ENCODE data around the gene CHAF1B. TPM values are rescaled to one million over a fixed set of nuclear protein-coding genes. Genes with fewer than 3 reads are reported as not detected.

Gene CHAF1B
- total RNA-seq, 2 donors from 2014 or later = 4.2 to 4.9 TPM

DNA sequence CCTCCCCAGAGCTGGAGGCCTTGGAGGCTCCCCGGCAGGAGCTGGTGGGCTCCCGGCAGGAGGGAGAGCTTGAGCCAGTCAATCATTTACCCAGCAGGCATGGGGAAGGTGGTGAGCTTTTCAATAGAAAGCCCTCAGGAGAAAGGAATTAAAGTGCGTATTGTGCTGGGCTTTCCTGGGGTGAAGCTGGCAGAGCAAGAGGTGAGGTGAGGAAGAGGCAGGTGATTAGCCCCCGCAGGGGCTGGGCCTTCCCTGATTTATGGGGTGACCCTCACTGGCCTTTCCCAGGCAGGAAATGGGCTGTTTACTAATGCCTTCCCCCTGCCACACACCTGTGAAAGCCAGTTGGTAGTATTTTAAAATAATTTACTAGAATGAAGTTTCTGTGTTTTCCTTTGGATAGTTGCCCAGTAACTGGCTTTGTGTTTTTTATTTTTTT, 68.9 kb downstream of the CHAF1B start:
- H3K27ac ChIP-seq = no peak overlapping the region
- DNase-seq (ENCODE audit: low spot score) = no peak
- H3K36me3 ChIP-seq = no peaks in the 10 kb centered on the region
- no peaks in the 10 kb centered on the region for H3K27me3 ChIP-seq (replicated peaks; ENCODE audit: insufficient read depth)
- 8% methylated on average over 4 of the region's 4 CpGs for WGBS
- intact Hi-C loops (cut with DNase I) = no loop called here
- TF ChIP-seq, protein P1, sequence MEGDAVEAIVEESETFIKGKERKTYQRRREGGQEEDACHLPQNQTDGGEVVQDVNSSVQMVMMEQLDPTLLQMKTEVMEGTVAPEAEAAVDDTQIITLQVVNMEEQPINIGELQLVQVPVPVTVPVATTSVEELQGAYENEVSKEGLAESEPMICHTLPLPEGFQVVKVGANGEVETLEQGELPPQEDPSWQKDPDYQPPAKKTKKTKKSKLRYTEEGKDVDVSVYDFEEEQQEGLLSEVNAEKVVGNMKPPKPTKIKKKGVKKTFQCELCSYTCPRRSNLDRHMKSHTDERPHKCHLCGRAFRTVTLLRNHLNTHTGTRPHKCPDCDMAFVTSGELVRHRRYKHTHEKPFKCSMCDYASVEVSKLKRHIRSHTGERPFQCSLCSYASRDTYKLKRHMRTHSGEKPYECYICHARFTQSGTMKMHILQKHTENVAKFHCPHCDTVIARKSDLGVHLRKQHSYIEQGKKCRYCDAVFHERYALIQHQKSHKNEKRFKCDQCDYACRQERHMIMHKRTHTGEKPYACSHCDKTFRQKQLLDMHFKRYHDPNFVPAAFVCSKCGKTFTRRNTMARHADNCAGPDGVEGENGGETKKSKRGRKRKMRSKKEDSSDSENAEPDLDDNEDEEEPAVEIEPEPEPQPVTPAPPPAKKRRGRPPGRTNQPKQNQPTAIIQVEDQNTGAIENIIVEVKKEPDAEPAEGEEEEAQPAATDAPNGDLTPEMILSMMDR (IDR thresholded peaks at IDR 0.05) = no peak
- no peak overlapping the region for H3K4me3 ChIP-seq
- no peaks in the 10 kb centered on the region for H3K4me1 ChIP-seq (replicated peaks)
- H3K9me3 ChIP-seq = no peaks in the 10 kb centered on the region

DNA sequence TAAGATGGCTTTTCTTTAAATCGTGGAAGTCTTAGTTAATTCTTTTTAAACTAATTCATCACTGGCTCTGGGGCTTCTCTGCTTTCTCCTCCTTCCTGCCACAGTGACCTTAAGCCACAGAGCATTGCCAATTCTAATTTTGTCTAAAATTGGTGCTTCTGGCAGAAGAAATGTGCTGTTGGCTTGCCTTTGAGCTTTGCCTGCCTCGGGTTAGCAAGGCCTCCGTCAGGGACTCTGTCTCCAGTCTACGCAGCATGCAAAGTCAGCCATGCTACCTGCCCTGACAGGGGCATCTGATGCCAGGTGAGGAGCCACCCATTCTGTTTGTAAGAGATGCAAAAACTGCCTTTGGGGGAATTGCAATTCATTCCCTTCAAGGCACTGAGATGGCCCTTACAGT, 69.5 kb downstream of the CHAF1B start:
- Histone ChIP-seq H3K27ac (no peak overlapping the region), H3K4me1 (replicated peaks) (no peaks in the 10 kb centered on the region), H3K9me3 (no peaks in the 10 kb centered on the region), H3K36me3 (no peaks in the 10 kb centered on the region), H3K4me3 (no peak overlapping the region), H3K27me3 (replicated peaks; ENCODE audit: insufficient read depth) (no peaks in the 10 kb centered on the region)
- TF ChIP-seq, protein P1 (IDR thresholded peaks at IDR 0.05) = no peak
- TF ChIP-seq POLR2A (IDR thresholded peaks at IDR 0.05) (no peak), POLR2AphosphoS5 (IDR thresholded peaks at IDR 0.05) (no peak)
- no peak for DNase-seq (ENCODE audit: low spot score)
- intact Hi-C loops (cut with DNase I) = no loop called here
- 55% methylated on average over 4 of the region's 4 CpGs for WGBS

DNA sequence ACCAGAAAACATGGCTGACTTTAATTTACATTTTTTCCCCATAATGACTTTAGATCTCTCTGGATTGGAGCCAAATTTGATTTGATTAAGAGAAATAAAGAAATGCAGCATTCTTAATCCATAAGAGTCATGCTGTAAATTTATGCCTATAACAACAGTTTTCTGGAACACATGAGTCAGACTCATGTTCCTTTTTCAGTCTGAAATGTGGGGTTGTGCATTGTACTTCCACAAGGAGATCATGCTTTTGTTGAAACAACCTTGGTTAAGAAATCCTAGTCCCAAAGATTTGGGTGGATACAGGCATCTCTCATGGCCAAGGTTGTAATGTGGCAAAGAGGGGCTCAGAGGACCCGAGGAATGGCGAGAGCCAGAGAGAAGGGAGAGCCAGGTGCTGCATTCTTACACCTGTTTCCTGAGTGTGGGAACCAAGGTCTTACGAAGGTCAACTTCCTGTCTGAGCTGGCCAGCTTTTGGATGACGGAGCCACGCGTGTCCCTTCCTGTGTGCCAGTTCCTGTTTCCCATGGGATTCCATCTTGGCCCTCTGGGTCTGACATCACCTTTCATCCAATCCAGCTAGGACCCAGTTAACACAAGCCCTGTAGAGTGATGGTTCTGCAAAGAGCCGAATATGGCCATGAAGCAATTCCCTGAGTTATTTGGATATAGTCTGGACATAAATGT, 71.7 kb downstream of the CHAF1B start:
- H3K9me3 ChIP-seq = no peaks in the 10 kb centered on the region
- intact Hi-C loops (cut with DNase I) = no loop called here
- no peak overlapping the region for H3K4me3 ChIP-seq
- no peaks in the 10 kb centered on the region for H3K36me3 ChIP-seq
- no peak overlapping the region for H3K27ac ChIP-seq
- H3K4me1 ChIP-seq (replicated peaks) = no peaks in the 10 kb centered on the region
- DNase-seq (ENCODE audit: low spot score) = no peak
- TF ChIP-seq, protein P1 (IDR thresholded peaks at IDR 0.05) = no peak
- TF ChIP-seq POLR2A (IDR thresholded peaks at IDR 0.05) (no peak), POLR2AphosphoS5 (IDR thresholded peaks at IDR 0.05) (no peak)
- WGBS = 87% methylated on average over 7 of the region's 7 CpGs
- no peaks in the 10 kb centered on the region for H3K27me3 ChIP-seq (replicated peaks; ENCODE audit: insufficient read depth)

DNA sequence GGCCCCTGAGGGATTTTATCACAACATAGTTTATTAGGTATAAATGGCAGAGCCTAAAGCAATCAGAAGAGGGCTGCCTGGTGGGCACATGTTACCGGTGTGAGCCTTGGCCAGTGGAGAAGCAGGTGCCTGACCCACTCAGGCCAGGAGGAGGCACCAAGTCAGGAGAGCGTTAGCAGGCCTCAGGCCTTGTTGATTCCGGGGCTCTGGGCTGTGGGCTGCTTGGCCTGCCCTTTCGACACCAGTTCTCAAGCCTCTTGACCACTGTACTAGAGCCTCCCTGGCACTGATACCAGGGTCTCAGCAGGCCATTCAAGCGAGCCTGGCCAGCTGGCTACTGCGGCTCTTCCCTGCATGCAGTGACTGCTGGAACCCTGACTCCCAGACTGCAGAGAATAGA, 73.9 kb downstream of the CHAF1B start:
- no peaks in the 10 kb centered on the region for H3K4me1 ChIP-seq (replicated peaks)
- intact Hi-C loops (cut with DNase I) = no loop called here
- no peaks in the 10 kb centered on the region for H3K36me3 ChIP-seq
- WGBS = 94% methylated on average over 6 of the region's 6 CpGs
- DNase-seq (ENCODE audit: low spot score) = no peak
- H3K27ac ChIP-seq = no peak overlapping the region
- H3K27me3 ChIP-seq (replicated peaks; ENCODE audit: insufficient read depth) = no peaks in the 10 kb centered on the region
- H3K9me3 ChIP-seq = no peaks in the 10 kb centered on the region
- no peak overlapping the region for H3K4me3 ChIP-seq
- TF ChIP-seq, protein P1 (IDR thresholded peaks at IDR 0.05) = no peak
- TF ChIP-seq POLR2AphosphoS5 (IDR thresholded peaks at IDR 0.05) = no peak
- TF ChIP-seq POLR2A (IDR thresholded peaks at IDR 0.05) = no peak

DNA sequence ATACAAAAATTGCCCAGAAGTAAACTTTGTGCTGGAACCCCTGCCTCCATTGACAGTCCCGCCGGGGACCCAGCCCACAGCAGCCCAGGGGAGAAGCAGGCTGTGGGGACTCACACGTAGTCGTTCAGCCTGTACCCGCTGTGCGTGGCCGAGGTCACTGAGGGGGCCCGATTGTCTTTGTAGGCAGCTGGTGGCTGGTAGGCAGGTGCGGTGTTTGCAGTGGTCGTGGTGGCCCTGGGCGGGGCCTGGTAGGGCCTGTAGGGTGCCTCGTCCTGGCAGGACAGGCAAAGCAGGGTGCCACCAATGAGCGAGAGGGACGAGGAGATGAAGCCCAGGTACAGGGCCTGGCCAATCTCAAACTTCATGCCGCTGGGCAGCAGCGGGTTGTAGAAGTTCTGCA, 75.7 kb downstream of the CHAF1B start:
- WGBS = 94% methylated on average over 16 of the region's 16 CpGs

More for the DNA sequence above, 75.7 kb downstream of the CHAF1B start:
- intact Hi-C loops (cut with DNase I) = no loop called here
- no peak for DNase-seq (ENCODE audit: low spot score)
- H3K36me3 ChIP-seq = no peaks in the 10 kb centered on the region
- H3K27ac ChIP-seq = no peak overlapping the region
- no peaks in the 10 kb centered on the region for H3K27me3 ChIP-seq (replicated peaks; ENCODE audit: insufficient read depth)
- no peaks in the 10 kb centered on the region for H3K9me3 ChIP-seq
- H3K4me1 ChIP-seq (replicated peaks) = no peaks in the 10 kb centered on the region
- no peak for TF ChIP-seq POLR2AphosphoS5 (IDR thresholded peaks at IDR 0.05)
- TF ChIP-seq, protein P1 (IDR thresholded peaks at IDR 0.05) = no peak
- no peak for TF ChIP-seq POLR2A (IDR thresholded peaks at IDR 0.05)
- no peak overlapping the region for H3K4me3 ChIP-seq

All from prostate gland (tissue), 2 donors.